GM21576 (cell line): ENCODE measurements around the gene NXNL2.
A peak's percentile ranks its signal among the peaks of the same experiment; 100 is the strongest.

Source experiments
- ATAC-seq: cut with Tn5 transposase; IDR thresholded peaks from one replicate; pipeline ENCODE4 v1.9.1; 2021; ENCODE audit warnings: mild to moderate bottlenecking, moderate library complexity; ENCODE audit not compliant: unreplicated experiment

Gene NXNL2

DNA sequence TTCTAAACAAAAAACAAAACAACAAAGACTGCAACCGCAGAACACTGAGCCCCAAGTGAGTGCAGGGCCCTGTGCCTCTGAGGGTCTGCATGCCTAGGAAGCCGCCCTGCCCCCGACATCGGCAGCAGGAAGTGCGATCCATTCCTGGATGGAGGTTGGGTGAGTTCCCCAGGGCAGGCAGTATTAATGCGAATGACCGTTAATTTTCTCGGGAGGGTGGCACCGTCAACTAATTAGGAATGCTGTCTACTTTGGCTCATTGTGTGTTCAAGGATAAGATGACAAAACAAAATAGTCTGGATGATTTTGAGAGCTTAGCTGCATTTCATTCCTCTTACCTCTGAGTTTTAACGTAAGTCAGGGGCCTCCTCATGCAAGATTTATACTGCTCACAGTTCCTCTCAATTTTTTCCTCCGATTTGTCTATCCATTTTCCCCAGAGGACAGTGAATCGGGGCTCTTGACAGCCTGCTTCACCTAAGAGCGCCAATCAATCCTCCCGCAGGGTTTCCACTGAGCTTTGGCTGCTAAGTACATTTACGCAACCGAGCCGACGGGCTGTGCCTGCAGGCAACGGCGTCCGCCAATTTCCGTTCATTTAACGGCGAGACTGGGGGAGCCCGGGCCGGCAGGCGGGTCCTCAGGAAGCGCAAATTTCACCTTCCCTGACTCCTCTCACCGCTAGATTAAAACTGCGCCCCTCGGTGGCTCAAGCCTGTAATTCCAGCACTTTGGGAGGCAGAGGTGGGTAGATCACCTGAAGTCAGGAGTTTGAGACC is 2.9 kb upstream of the NXNL2 start:
- ATAC-seq = no peak

DNA sequence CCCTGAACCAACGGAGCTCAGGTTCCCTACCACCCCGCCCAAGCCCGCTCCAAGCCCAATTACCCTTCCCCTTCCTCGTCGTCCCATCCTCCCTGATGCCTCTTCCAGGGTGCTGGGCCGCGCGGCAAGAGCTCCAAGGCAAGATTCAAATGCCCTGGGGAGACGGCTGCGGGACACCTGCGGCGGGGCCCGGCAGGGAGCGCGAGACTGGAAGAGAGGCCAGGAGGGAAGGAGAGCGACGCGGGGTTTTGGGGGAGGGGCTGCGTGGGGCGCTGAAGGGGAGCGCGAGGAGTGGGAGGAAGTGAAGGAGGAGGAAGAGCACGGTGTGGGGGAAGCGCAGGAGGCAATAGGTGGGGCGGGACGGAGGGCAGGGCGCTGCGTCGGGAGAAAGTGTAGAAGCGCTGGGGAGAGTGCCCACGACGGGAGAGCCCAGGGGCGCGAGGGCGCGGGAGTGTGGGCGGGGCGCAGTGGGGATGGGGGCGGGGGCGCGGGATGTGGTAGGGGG is 975 bp upstream of the NXNL2 start:
- no peak for ATAC-seq

DNA sequence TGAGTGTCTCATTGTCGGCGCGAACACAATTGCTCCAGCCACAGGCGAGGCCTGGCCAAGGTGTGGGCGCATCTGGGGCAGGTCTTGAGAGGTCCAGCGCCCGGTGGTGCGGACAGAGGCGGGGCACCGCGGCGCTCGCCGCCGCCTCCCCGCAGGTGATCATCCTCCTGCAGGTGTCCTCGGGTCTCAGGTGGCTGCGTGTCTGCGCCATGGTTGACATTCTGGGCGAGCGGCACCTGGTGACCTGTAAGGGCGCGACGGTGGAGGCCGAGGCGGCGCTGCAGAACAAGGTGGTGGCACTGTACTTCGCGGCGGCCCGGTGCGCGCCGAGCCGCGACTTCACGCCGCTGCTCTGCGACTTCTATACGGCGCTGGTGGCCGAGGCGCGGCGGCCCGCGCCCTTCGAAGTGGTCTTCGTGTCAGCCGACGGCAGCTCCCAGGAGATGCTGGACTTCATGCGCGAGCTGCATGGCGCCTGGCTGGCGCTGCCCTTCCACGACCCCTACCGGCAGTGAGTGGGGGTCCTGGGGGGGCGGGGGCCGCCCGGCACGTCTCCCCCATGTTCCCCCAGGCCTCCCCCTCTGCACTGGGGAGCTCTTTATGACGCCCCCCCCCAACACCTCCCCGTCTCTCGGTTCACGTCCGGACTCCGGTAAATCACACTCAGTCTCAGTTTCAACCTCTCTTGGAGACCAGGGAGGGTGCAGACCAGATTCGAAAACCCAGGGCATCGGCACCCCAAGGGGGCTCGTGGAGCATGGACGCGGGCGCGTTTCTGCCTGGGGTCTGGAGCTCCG is 446 bp downstream of the NXNL2 start:
- no peak for ATAC-seq

DNA sequence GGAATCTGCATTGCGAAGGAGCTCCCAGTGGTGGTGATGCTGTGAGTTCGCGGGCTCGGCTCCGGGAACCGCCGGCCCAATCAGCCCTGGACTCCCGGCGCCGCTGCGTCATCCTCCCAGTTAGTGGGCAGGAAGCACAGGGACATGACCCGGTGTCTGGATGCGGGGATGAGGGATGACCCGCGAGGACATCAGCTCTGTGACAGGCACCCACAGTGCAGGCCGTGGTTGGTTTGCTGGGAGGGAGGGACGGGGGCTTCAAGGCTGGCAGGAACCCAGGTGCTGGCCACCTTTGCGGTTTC is 996 bp downstream of the NXNL2 start:
- no peak for ATAC-seq

DNA sequence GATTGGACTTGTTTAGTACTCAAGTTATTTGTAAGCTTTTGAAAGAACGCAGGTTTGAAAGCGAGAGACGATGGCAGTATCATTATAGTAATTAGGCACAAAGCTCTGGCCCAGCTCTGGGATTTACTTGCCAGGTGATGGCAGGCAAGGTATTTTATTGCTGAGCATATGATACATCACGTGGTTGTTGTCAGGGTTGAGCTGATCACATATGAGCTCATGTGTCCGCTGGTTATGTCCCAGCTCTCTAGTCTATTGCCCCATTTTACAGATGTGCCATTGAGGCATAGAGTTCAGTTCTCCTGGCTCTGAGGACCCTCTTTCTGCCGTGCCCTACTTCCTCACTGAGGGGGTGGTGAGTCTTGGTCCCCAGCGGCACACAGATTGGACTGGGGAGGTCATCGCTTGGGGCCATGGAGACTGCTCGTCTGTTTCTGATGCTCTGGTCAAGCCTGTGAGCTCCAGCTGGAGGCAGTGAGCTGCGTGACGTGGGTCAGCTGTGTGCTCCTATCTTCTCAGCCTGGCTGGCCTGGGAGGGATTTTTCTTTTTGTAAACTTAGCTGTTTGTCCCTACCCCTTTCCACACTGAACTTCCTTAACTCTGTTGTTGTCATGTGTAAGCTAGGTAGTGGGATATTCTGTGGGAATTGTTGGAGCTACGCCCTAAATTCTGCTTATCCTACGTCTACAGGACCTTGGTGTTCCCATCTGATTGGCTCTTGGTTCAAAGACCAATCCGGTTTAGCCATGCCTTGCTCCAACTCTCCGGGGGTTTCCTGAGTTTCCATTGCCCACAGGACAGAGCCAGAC is 2.2 kb downstream of the NXNL2 start:
- ATAC-seq = no peak

DNA sequence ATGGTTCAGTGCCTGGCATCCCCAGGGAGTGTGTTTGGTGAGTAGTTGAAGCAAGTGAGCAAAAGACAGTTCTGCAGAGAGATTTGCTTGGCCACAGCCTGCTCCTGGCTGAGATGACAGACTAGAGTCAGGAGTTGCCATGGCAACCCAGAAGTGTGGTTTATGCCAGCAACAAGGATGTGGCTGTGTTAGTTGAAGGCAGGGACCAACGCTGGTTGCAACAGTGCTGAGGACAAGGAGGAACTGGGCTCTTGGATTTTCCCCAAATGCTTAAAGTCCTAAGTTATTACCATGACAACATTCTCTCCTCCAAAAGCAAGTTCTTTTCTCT is 2.7 kb downstream of the NXNL2 start:
- no peak for ATAC-seq

DNA sequence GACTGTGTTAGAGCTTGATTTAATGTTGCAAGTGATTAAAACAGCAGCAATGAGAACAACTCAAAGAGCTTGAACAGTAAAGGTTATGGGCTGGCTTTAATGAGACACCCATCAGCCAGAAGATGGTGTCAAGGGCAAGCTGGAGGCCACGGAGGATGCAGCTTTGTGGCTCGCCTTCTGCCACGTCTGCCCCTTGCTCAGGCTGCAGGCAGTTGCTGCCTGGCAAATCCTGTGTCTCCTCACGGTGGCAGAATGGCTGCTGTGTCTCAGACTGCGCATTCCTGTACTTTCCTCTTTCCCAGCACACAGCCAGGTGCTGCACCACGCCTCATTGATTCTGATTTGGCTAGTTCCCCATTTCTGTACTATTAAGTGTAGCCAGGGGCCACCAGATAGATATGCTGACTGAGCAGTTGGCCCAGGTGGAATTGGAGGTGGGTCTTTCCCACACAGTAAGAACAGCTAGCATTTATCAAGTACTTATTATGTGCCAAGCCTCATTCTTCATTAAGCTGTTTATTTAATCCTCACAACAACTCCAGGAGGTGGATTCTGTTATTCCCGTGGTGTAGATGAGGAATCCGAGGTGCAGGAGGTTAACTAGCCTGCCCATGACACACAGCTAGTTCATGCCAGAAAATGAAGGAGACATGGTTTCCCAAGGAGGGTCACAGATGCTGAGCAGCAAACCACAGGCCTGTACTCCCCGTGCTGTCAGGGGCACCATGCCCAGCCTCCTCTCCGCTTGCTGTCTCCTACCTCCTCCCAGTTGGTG is 3.5 kb downstream of the NXNL2 start:
- ATAC-seq = no peak

DNA sequence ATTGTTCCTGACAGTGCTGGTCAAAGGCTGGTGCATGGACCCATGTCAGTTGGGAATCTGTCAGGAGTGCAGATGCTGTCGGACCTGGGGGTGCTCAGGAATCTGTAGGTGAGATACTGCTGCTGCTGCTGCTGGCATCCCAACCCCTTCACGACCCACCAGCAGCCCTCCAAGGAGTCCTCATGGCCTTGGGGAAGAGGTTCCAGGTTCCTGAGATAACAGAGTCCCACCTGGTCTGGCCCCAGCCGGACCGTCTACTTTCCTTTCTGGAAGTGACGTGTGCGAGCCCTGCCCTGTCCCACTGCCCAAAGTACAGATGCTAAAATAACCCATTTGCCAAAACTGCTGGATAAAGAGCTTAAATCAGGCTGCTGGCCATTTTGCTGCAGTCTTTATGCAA is 4.3 kb downstream of the NXNL2 start:
- ATAC-seq = no peak

DNA sequence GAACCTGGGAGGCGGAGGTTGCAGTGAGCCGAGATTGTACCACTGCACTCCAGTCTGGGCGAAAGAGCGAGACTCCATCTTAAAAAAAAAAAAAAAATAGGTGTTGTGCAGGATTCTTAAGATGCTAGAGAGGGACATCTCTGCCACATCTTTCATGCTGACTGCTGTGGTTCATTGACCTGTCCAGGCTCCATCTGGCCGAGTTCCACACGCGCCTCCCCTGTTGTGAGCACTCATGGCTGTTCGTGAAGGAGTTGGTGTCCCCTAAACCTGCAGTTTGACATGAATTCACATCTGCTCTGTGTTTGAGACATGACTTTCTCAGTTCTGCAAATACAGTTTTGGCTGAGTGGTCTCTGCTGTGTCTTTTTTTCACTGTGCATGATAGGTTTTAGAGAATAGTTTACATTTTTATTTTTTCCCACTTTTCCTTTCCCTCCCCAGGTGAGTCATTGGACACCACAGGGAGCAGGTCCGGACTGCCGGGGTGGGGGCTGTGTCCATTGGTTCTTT is 5.3 kb downstream of the NXNL2 start:
- ATAC-seq = no peak

DNA sequence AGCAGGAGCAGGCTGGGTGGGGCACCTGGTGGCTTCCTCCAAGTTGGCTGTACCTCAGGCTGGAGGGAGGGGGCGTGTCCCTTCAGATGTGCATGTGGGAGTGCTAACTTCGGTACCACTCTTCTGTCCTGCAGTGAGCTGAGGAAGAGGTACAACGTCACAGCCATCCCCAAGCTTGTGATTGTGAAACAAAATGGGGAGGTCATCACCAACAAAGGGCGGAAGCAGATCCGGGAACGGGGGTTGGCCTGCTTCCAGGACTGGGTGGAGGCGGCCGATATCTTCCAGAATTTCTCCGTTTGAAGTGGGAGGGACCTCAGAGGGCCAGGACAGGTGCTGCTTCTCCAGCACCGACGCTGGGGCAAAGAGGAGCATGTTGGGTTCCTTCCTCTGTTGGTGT is 9.3 kb downstream of the NXNL2 start:
- ATAC-seq = no peak

DNA sequence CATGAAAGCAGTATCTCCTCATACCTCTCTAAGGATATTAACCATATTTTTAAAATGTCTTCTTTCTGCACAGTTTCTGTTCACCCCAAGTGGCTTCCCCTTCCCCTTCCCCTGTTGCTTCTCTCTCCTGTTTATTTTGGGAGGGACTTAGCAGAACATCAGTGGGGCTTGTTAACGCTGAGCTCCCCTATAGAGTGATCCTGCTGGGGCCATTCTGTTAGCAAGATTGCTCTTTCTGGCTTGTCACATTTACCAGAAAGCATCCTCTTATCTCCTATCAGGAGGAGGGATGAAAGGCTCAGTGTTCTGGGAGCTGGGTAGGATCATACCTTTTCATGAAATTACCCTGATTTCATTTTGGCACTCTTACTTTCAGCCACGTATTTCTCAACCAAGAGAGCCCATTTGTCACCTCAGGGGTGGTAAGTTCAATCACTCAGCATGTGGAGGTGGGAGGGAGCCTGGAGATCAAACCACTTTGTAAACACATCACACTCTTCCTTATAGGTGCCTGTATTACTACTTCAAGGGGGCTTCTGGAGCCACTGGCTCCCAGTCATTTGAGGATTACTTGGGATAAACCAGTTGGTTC is 16.7 kb downstream of the NXNL2 start:
- no peak for ATAC-seq

DNA sequence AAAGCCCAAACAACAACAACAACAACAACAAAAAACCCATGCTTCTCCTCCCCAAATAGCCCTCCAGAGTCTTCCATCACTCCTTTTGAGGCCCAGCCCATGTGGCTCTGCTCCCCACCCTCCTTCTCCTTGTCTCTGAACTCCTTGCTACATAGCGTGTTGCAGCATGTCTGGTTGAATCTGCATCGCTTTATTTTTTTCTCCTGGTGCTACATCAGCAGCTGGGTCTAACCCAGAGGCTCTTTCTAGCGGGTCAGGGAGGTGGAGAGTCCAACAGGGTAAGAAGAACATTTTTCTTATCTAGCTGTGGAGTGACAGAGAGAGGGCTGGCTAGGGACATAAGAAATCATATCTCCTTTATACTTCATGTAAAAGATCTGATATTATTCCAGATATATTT is 18.4 kb downstream of the NXNL2 start:
- no peak for ATAC-seq

DNA sequence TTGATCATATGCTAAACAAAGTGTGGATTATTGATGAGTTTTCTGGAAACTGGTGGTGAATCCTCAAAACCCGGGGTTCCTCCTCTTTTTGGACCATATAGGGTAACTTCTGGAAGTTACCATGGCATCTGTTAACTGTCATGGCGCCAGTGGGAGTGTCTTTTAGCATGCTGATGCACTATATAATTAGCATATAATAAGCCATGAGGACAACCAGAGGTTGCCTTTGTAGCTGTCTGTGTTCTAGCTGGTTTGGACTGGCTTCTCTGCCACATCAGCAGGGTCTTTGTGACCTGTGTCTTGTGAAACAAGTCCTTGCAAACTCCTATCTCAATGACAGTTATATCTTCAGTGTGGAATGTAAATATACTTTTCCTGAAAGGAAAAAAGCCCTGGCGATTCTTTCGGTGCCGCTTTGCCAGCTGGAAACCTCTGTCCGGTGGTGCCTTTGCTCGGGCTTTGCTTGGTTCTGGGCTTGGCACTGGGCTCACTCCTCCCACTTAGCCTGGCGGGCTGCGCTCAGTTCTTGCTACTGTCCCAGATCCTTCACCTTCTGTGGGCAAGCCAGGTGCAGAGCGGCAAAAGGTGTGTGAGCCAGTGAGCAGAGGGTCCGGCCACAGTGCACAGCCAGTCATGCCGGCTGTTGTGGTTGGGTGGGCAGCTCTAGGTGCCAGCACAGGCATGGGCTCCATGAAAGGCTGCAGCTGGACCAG is 20.4 kb downstream of the NXNL2 start:
- ATAC-seq = no peak

DNA sequence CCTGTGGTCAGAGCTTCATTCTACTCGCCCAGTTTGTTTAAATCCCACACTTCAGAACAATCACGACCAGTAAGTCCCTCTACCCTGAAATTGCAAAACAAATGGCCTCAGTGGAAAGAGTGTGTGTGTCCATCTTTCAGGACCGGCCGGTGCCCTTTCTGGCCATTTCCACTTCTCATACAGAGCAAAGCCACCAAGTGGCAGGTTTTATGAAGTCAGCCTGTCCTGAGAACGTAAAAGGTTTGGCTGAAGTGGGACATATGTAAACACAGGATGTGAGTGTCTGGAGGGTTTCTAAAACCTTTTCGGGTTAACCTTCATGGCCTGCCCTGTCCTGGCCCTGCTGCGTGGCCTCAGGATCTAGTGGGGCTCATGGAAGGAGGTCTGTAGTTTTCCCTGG is 24.7 kb downstream of the NXNL2 start:
- no peak for ATAC-seq

DNA sequence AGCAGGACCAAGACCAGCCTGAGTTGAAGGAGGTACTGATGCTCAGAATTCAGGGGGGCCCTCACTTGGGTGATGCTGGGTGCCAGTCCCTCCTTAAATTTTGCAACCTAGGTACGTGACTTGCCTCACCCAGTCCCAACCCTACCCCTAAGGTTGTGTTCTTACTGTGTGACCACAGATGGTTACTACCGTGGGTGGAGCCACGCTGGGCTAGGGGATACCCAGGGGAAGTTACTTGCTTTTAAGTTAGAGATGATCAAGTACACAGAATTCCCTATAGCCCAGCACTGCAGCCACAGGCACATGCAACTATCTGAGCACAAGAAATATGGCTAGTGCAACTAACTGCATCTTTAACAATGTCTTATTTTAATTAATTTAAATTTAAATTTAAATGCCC is 32.9 kb downstream of the NXNL2 start:
- peak; percentile 62 for ATAC-seq

DNA sequence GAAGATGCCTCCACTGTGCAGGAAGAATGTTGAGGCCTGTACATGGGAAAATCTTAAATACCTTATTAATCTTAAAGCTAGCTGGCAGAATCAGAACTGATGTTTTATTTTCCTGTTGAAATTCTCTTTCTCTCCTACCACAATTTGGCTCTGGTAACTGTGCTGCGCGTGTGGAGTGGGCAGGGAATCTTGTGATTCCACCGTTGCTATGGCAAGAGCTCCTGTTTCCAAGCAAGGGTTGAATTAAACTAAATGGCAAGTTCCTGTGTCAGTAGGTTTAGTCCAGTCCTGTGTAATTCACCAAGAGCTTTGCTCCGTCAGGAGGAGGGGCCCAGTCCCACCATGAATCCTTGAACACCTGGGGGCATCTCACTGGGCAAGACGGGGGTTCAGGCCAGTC is 36.4 kb downstream of the NXNL2 start:
- ATAC-seq = no peak

DNA sequence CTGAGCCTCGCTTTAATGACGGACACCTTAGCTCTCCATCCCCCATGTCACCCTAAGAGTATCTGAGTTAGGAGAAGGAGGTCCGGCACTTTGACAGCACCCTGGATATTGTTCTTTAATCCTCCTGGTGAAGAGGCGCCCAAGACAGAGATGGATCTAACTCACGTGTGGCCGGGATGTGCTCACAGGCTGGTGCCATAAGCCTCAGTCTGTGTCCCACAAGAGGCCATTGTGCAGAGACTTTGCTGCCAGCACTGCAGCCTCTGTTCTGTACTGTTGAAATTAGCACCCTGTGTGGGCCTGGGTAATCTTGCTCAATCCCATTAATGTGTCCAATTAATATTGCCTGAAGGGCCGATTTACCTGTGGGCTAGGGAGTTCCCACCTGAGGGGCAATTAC is 37.7 kb downstream of the NXNL2 start:
- no peak for ATAC-seq

DNA sequence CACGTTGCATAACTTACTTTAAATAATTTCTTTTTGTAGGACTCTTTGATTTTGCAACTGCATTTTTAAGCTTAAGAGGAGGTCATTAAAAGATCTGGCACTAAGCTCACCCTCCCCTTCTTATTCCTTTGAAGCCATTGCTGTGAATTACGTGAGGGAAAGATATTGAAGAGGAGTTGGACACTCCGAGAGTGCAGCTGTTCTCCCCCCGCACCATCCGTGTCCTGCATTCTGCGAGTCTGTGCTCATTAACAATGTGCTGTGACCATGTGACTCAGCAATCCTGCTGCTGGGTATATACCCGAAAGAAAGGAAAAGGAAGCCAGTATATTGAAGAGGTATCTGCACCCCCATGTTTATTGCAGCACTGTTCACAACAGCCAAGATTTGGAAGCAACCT is 40.0 kb downstream of the NXNL2 start:
- no peak for ATAC-seq

DNA sequence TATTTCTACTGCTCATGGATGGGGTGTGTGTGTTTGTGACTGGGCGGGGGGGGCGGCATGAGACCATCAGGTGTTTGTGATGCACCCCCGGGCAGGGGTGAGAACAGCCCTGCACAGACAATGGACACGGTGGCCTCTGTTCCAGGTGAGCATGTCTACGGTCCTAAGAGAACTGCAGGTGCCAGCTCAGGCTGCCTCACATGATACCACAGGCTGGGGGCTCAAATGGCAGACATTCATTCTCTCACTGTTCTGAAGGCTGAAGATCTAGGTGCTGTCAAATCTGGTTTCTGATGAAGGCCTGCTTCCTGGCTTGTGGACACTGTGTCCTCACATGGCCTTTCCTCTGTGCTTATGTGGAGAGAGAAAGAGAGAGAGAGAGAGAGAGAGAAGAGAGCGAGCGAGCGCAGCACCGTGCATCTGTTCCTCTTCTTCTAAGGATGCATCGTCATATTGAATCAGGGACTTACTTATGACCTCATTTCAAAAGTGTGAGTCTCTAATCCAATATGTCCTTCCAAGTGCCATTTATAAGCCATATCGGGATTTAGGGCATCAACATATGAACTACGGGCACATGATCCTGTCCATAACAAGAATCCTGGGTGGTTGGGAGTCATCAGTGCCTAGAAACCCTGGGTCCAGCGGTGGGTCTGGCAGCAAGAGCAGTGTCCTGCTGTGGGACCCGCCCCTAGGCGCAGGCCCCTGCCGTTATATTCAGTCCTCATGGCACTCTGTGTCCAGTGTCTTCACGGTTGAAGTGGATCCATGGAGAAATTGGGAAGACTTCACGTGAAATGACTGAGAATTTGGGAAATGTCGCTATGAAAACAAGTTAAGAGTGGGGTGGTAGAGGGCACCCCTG is 42.5 kb downstream of the NXNL2 start:
- no peak for ATAC-seq
